ENCODE measurements around the gene KLK2.

Gene KLK2

GRCh38 chr19:50844296-50844935 lies 28.8 kb upstream of the KLK2 start:
- DNase-seq (ENCODE audit: low read depth in 2 of 2): no peak
- TF ChIP-seq, protein P1, sequence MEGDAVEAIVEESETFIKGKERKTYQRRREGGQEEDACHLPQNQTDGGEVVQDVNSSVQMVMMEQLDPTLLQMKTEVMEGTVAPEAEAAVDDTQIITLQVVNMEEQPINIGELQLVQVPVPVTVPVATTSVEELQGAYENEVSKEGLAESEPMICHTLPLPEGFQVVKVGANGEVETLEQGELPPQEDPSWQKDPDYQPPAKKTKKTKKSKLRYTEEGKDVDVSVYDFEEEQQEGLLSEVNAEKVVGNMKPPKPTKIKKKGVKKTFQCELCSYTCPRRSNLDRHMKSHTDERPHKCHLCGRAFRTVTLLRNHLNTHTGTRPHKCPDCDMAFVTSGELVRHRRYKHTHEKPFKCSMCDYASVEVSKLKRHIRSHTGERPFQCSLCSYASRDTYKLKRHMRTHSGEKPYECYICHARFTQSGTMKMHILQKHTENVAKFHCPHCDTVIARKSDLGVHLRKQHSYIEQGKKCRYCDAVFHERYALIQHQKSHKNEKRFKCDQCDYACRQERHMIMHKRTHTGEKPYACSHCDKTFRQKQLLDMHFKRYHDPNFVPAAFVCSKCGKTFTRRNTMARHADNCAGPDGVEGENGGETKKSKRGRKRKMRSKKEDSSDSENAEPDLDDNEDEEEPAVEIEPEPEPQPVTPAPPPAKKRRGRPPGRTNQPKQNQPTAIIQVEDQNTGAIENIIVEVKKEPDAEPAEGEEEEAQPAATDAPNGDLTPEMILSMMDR (IDR thresholded peaks at IDR 0.05; ENCODE audit: low read depth, low read length): no peak
- no peak overlapping the region for H3K4me3 ChIP-seq (replicated peaks in 1 of 2; ENCODE audit: low read depth in 2 of 2, low read length in 2 of 2)

DNA sequence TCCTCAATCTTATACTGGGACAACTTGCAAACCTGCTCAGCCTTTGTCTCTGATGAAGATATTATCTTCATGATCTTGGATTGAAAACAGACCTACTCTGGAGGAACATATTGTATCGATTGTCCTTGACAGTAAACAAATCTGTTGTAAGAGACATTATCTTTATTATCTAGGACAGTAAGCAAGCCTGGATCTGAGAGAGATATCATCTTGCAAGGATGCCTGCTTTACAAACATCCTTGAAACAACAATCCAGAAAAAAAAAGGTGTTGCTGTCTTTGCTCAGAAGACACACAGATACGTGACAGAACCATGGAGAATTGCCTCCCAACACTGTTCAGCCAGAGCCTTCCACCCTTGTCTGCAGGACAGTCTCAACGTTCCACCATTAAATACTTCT lies 22.5 kb upstream of the KLK2 start:
- no peak for DNase-seq (ENCODE audit: low read depth in 2 of 2)
- TF ChIP-seq, protein P1 (IDR thresholded peaks at IDR 0.05; ENCODE audit: low read depth, low read length): no peak
- no peak overlapping the region for H3K4me3 ChIP-seq (replicated peaks in 1 of 2; ENCODE audit: low read depth in 2 of 2, low read length in 2 of 2)

GRCh38 chr19:50851620-50852019 lies 21.6 kb upstream of the KLK2 start:
- no peak overlapping the region for H3K4me3 ChIP-seq (replicated peaks in 1 of 2; ENCODE audit: low read depth in 2 of 2, low read length in 2 of 2)
- no peak for DNase-seq (ENCODE audit: low read depth in 2 of 2)
- TF ChIP-seq, protein P1 (IDR thresholded peaks at IDR 0.05; ENCODE audit: low read depth, low read length): no peak

DNA sequence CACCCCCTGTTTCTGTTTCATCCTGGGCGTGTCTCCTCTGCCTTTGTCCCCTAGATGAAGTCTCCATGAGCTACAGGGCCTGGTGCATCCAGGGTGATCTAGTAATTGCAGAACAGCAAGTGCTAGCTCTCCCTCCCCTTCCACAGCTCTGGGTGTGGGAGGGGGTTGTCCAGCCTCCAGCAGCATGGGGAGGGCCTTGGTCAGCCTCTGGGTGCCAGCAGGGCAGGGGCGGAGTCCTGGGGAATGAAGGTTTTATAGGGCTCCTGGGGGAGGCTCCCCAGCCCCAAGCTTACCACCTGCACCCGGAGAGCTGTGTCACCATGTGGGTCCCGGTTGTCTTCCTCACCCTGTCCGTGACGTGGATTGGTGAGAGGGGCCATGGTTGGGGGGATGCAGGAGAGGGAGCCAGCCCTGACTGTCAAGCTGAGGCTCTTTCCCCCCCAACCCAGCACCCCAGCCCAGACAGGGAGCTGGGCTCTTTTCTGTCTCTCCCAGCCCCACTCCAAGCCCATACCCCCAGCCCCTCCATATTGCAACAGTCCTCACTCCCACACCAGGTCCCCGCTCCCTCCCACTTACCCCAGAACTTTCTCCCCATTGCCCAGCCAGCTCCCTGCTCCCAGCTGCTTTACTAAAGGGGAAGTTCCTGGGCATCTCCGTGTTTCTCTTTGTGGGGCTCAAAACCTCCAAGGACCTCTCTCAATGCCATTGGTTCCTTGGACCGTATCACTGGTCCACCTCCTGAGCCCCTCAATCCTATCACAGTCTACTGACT lies 18.4 kb upstream of the KLK2 start, which contains the start of gene KLK3:
KLK3 (plus strand) TSS at position 280 of the 775 bp plus-strand sequence; CDS start at position 321, 41 bp downstream.
- no peak within 1 kb of the TSS for H3K4me3 ChIP-seq (replicated peaks in 1 of 2; ENCODE audit: low read depth in 2 of 2, low read length in 2 of 2)
- TF ChIP-seq, protein P1 (IDR thresholded peaks at IDR 0.05; ENCODE audit: low read depth, low read length): no peak
- DNase-seq (ENCODE audit: low read depth in 2 of 2): no peak

- no peak overlapping the region for H3K4me3 ChIP-seq (replicated peaks in 1 of 2; ENCODE audit: low read depth in 2 of 2, low read length in 2 of 2)
- no peak for DNase-seq (ENCODE audit: low read depth in 2 of 2)
- TF ChIP-seq, protein P1 (IDR thresholded peaks at IDR 0.05; ENCODE audit: low read depth, low read length): no peak
Measured at GRCh38 chr19:50857366-50857765, 15.9 kb upstream of the KLK2 start.

GRCh38 chr19:50858886-50859285 lies 14.4 kb upstream of the KLK2 start:
- TF ChIP-seq, protein P1 (IDR thresholded peaks at IDR 0.05; ENCODE audit: low read depth, low read length): no peak
- H3K4me3 ChIP-seq (replicated peaks in 1 of 2; ENCODE audit: low read depth in 2 of 2, low read length in 2 of 2): no peak overlapping the region
- no peak for DNase-seq (ENCODE audit: low read depth in 2 of 2)

All from cardiac fibroblast (primary cell).